Measurements from ENCODE around the gene PCGF6. TPM values are rescaled to one million over a fixed set of nuclear protein-coding genes. Genes with fewer than 3 reads are reported as not detected.
A peak's percentile ranks its signal among the peaks of the same experiment; 100 is the strongest.
"Not testable (repeated sequence)": the region's sequence is repeated elsewhere in the genome, so short reads cannot be mapped to it uniquely, and the experiment has no call there.

The PCGF6 gene
- total RNA-seq, 1 donor from 2014 or later: 11.0 TPM

GRCh38 chr10:103258928-103259327 is 92.0 kb downstream of the PCGF6 start:
- DNase-seq (ENCODE audit: low spot score): not testable (repeated sequence)

- DNase-seq (ENCODE audit: low spot score): no peak
These were observed 93.1 kb downstream of the PCGF6 start for GRCh38 chr10:103257812-103258211.

- DNase-seq (ENCODE audit: low spot score): no peak
These were observed 94.3 kb downstream of the PCGF6 start for GRCh38 chr10:103256613-103257012.

- no peak for DNase-seq (ENCODE audit: low spot score)
These were observed 96.2 kb downstream of the PCGF6 start for GRCh38 chr10:103254538-103255325.

GRCh38 chr10:103254113-103254512 is 96.8 kb downstream of the PCGF6 start:
- no peak for DNase-seq (ENCODE audit: low spot score)

Small RNA genes within 50 kb of the gene (microRNA-seq; reads per million reads assigned to microRNA genes)
- 1,146 reads per million, percentile 80 among the genes with 10 or more reads in this experiment for gene MIR1307 (ENCODE audit: borderline number of aligned reads)

Other genes with a start within 250 kb of the PCGF6 start
- gene NT5C2, start 157.9 kb downstream of the PCGF6 start, total RNA-seq: 56.5 TPM
- not detected for gene RPEL1, start 105.3 kb downstream of the PCGF6 start, total RNA-seq
- not detected for gene INA, start 74.0 kb downstream of the PCGF6 start, total RNA-seq
- gene TAF5, start 16.8 kb upstream of the PCGF6 start, total RNA-seq: 2.3 TPM
- gene ATP5MK, start 45.3 kb upstream of the PCGF6 start, total RNA-seq: 348 TPM
- gene PDCD11, start 45.5 kb upstream of the PCGF6 start, total RNA-seq: 32.2 TPM
- 40.3 TPM for gene CALHM2, start 101.2 kb upstream of the PCGF6 start, total RNA-seq
- not detected for gene CALHM1, start 107.8 kb upstream of the PCGF6 start, total RNA-seq
- not detected for gene CALHM3, start 128.1 kb upstream of the PCGF6 start, total RNA-seq
- gene NEURL1, start 142.6 kb upstream of the PCGF6 start, total RNA-seq: 0.13 TPM